Left ventricle myocardium inferior (tissue), 1 donor: ENCODE results near the gene F2R. TPM values are rescaled to one million over a fixed set of nuclear protein-coding genes. Genes with fewer than 3 reads are reported as not detected.

Source experiments
- DNase-seq: peaks from one replicate; pipeline ENCODE4 v3.0.0-alpha.2; 2020
- H3K27ac ChIP-seq: fragments of 200-600 bp; replicated peaks from 2 replicates; pipeline ENCODE4 v1.8.0; 2021
- H3K27me3 ChIP-seq: fragments of 200-600 bp; 2 replicates; pipeline ENCODE4 v1.8.0; 2021; ENCODE audit warnings: low read depth
- H3K36me3 ChIP-seq: fragments of 200-600 bp; 2 replicates; pipeline ENCODE4 v1.8.0; 2021
- H3K4me1 ChIP-seq: fragments of 200-600 bp; 2 replicates; pipeline ENCODE4 v1.8.0; 2021
- H3K4me3 ChIP-seq: fragments of 200-600 bp; 2 replicates; pipeline ENCODE4 v1.8.0; 2021; ENCODE audit warnings: mild to moderate bottlenecking, moderate library complexity
- H3K9me3 ChIP-seq: fragments of 200-600 bp; replicated peaks from 2 replicates; pipeline ENCODE4 v1.8.0; 2021
- CTCF ChIP-seq: fragments of 200-600 bp; IDR thresholded peaks from 2 replicates; pipeline ENCODE4 v1.8.0; 2021; ENCODE audit warnings: antibody characterized with exemption, mild to moderate bottlenecking, borderline replicate concordance
- intact Hi-C: fragments of 100-400 bp; cut with micrococcal nuclease; formaldehyde crosslinking; loops from one replicate; pipeline ENCODE4 v1.11.0; 2022
- total RNA-seq: library from RNA; stranded (reverse); fragmentation: NEBNext Ultra II Directional; extraction: Animal tissue kit (Norgen Biotek cat#: 25700); gene quantifications from one replicate; pipeline ENCODE4 v1.2.1, GENCODE V29; 2021
- donor health status: DM: no; HTN: yes; CAD: no; lungs with severe emphysema.

The F2R gene
- total RNA-seq, 1 donor from 2014 or later, result 9.4 TPM

GRCh38 chr5:76781775-76782174 lies 65.8 kb downstream of the F2R start:
- Histone ChIP-seq H3K36me3 (no peaks in the 10 kb centered on the region), H3K27ac (no peak overlapping the region), H3K4me1 (no peaks in the 10 kb centered on the region), H3K9me3 (no peaks in the 10 kb centered on the region), H3K27me3 (no peaks in the 10 kb centered on the region), H3K4me3 (no peak overlapping the region)
- intact Hi-C loops, result no loop called here
- TF ChIP-seq CTCF, result no peak
- DNase-seq, result no peak

GRCh38 chr5:76782444-76782843 lies 66.5 kb downstream of the F2R start:
- TF ChIP-seq CTCF, result no peak

More at GRCh38 chr5:76782444-76782843, 66.5 kb downstream of the F2R start:
- H3K36me3 ChIP-seq, result no peaks in the 10 kb centered on the region
- intact Hi-C loops, result no loop called here
- H3K4me3 ChIP-seq, result no peak overlapping the region
- H3K27ac ChIP-seq, result no peak overlapping the region
- no peak for DNase-seq
- H3K4me1 ChIP-seq, result peaks cover 2% of the 10 kb centered on the region
- no peaks in the 10 kb centered on the region for H3K27me3 ChIP-seq
- no peaks in the 10 kb centered on the region for H3K9me3 ChIP-seq

Other genes with a start within 250 kb of the F2R start
- 0.22 TPM for gene F2RL2, start 92.7 kb upstream of the F2R start, total RNA-seq
- 2.0 TPM for gene F2RL1, start 102.9 kb downstream of the F2R start, total RNA-seq
- not detected for gene S100Z, start 133.9 kb downstream of the F2R start, total RNA-seq
- gene CRHBP, start 236.9 kb downstream of the F2R start, total RNA-seq, result 0.63 TPM